HG03439 (cell line): ENCODE results near the gene USP20.

Source experiments
- ATAC-seq: cut with Tn5 transposase; IDR thresholded peaks from one replicate; pipeline ENCODE4 v1.9.1; 2021; ENCODE audit warnings: mild to moderate bottlenecking, moderate library complexity; ENCODE audit not compliant: unreplicated experiment

Gene USP20

GRCh38 chr9:129822898-129823541, 12.2 kb upstream of the USP20 start:
- ATAC-seq = no peak

DNA sequence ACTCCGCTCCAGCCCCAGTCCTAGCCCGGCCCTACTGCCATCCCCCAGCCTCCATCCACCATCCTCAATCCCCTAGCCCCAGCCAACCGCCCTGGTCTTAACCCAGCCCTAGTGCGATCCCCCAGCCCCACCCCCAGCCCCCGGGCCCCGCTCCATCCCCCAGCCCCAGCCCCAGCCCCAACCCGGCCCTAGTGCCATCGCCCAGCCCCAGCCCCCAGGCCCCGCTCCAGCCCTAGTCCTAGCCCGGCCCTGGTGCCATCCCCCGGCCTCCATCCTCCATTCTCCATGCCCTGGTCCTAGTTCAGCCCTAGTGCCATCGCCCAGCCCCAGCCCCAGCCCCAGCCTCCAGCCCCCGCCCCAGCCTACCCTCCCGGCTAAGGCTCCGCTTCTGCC, 11.7 kb upstream of the USP20 start:
- ATAC-seq = no peak

DNA sequence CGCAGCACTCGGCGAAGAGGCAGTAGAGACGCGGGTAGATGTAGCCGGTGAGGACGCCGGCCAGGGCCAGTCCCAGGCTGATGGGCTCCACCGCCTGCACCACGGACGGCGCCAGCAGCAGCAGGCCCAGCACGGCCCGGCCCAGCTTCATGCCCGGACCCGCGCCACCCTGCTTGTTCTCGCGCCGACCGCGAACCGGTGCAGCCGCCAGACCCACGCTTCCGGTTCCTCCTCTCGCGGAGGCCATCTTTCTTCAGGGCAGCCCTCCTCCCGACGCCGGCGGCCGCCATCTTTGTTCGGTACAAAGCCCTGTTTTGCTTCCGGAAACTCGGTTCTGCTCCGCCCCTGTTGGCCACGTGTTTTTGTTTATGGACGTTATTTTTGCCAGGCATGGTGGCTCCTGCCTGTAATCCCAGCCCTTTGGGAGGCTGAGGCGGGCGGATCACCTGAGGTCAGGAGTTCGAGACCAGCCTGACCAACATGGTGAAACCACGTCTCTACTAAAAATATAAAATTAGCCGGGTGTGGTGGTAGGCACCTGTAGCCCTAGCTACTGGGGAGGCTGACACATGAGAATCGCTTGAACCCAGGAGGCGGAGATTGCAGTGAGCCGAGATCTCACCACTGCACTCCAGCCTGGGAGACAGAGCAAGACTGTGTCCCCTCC, 11.2 kb upstream of the USP20 start, which contains the start of gene TOR1A:
TSS of gene TOR1A (minus strand) at position 202 of the 667 bp plus-strand sequence. CDS start at position 151, 51 bp downstream.
- ATAC-seq = peak; percentile 77

GRCh38 chr9:129826344-129826743, 8.9 kb upstream of the USP20 start:
- ATAC-seq = no peak

- ATAC-seq = no peak
These were observed 8.5 kb upstream of the USP20 start for GRCh38 chr9:129826759-129827158.

GRCh38 chr9:129828051-129828450, 7.2 kb upstream of the USP20 start:
- ATAC-seq = no peak

- ATAC-seq = no peak
These were observed 6.3 kb upstream of the USP20 start for GRCh38 chr9:129828969-129829368.

GRCh38 chr9:129832982-129833381, 2.3 kb upstream of the USP20 start:
- no peak for ATAC-seq

- peak; percentile 32 for ATAC-seq
These were observed 650 bp upstream of the USP20 start for GRCh38 chr9:129834489-129835127.

GRCh38 chr9:129835860-129836223, 584 bp downstream of the USP20 start:
- no peak for ATAC-seq

DNA sequence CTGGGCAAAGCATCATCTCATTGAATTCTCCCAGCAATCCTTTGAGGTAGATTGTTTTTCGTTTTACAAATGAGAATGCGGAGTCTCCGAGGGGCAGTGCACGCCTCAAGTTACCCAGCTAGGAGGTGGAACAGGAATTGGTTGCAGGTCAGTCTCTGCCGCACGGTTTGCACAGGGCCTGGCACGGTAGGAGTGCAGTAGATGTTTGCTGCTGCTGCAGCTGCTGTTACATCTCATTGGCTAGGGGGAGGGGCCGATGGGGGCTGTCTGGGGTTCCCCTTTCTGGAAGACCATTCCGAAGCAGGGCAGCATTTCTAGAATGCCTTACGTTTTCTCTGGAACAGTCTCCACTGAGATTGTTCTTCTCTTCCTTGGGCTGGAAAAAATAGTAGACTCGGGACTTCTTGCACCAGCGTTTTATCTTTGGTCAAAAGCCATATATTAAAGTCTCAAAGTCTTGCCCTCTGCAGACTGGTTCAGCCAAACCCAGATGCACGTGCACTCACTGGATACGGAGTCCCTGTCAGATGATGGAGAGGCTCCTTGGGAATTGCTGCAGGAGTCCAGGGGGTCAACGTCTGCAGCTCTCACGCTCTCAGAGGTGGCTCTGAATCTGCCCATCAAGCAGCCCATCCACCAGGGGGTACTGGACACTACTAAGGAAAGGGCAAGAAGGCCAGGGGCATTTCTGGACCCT, 1.2 kb downstream of the USP20 start:
- ATAC-seq = no peak

GRCh38 chr9:129838707-129839259, 3.5 kb downstream of the USP20 start:
- ATAC-seq = no peak

DNA sequence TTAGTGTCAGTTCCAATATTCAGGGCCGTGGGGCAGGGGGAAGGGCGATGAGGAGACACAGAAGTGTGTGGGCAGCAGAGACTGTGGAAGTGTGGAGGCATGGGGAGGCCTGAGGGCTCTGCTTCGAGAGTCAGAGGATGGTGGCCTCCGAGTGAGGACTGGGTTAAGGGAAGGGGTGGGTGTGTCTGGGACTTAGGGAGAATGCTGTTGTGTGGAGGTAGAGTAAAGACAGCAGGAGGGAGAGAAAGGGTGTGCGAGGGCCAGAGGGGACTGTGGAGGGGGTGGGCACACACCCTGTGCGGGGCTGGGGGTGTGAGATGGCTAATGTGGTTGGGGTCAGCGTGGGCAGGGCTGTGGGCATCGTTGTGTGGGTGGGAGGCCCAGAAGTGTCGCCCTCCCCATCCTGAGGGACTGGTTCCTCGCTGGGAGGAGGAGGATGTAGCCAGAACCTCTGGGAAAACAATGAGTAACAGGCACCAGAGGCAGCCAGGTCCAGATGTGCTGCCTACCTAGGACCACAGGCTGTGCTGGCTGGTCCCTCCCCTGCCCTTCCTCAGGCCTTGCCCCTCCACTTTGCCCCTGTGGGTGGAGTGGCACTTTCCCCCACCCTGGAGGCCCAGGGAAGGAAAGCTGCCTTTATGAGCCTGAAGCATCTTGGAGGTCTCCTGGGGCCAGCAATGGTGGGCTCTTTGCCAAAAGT, 4.2 kb downstream of the USP20 start:
- ATAC-seq = no peak

DNA sequence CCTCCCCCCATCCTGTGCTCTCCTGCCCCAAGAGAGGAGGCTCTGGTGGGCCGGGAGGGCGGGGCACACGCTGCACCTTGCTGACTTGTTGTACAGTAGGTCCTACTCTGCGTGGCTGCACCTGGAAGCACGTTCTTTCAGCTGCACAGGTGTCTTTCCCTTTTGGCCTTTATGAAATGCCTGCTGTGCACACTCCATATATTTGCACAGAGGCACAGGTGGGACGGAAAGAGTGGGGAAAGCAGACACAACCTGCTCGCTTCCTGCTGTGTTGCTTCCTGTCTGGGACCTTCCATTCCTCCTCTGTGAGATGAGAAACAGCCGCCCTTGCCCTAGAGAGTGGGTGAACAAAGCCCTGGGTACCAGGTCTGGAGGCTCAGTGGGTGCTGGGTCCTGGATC, 4.8 kb downstream of the USP20 start:
- ATAC-seq = no peak

DNA sequence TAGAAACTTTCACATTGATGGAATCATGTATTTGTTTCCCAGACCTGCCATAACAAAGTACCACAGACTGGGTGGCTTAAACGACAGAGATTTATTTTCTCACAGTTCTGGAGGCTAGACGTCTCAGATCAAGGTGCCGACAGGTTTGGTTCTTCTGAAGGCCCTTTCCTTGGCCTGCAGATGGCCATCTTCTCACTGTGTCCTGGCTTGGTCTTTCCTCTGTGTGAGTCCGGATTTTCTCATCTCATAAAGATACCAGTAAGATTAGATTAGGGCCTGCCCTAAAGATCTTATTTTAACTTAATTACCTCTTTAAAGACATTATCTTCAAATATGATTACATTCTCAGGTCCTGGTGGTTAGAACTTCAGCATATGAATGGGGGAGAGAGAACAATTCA, 5.8 kb downstream of the USP20 start:
- no peak for ATAC-seq

GRCh38 chr9:129845373-129845772, 10.1 kb downstream of the USP20 start:
- ATAC-seq = no peak

GRCh38 chr9:129848712-129849441, 13.6 kb downstream of the USP20 start:
- no peak for ATAC-seq

DNA sequence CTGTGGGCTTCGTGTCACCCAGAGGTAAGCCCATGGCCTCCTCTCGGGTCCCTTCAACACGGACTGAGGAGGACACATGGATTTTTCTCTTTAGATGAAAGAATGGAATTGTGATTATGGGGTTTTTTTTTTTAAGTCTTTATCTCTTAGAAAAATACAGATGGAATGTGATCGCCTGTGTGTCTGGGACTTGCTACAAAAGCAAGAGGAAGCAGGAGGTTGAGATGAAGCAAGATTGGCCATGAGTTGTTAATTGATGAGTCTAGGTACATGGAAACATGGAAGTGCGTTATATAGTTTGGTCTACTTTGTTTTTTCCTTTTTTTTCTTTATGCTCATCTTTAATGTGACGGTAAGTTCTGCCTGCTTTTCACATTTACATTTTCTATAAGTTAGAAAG, 14.6 kb downstream of the USP20 start:
- ATAC-seq = no peak

DNA sequence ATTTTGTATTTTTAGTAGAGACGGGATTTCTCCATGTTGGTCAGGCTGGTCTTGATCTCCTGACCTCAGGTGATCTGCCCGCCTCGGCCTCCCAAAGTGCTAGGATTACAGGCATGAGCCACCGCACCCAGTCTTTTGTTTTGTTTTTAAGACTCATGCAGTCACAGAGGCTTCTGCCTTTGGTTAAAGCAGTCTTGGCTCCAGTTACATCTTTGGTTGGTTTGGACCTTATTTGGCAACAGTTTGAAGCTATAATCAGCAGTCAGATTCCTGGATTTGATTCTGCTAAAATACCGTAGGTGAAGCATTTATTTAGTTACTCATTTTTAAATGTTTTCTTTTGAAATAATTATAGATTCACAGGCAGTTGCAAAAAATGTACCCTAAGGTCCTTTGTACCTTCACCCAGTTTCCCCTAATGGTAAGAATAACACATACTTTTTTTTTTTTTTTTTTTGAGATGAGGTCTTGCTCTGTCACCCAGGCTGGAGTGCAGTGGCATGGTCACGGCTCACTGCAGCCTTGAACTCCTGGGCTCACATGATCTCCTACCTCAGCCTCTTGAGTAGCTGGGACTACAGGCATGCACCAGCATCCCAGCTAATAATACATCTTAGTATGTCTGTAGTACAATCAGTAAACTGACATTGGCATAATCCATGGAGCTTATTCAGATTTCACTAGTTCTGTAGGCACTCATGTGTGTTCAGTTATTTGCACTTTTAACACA, 15.7 kb downstream of the USP20 start:
- ATAC-seq = no peak
